CD4-positive, alpha-beta memory T cell (primary cell): ENCODE data around the gene BORCS6. TPM values are rescaled to one million over a fixed set of nuclear protein-coding genes. Genes with fewer than 3 reads are reported as not detected.

Experiments
- CTCF ChIA-PET: fragments of 350-600 bp; sonication (Branson Sonifier 250); formaldehyde crosslinking; loops from one replicate; lab custom pipeline; 2021; ENCODE audit warnings: inconsistent platforms; ENCODE audit not compliant: partially characterized antibody; lab: Charles Lee
- POLR2A ChIA-PET: fragments of 350-600 bp; sonication (Branson Sonifier 250); formaldehyde crosslinking; loops from one replicate; lab custom pipeline; 2021; ENCODE audit not compliant: partially characterized antibody; lab: Charles Lee
- DNase-seq, 5 donors: peaks; one replicate each; pipeline versions ENCODE4 v3.0.0 to v3.0.0-alpha.2; 2020 to 2022; ENCODE audit warnings: mixed read lengths in 1 of 5
- H3K27ac ChIP-seq: one replicate; pipeline ENCODE4 v1.7.0; 2013; ENCODE audit warnings: low read depth, low read length
- H3K27me3 ChIP-seq: 2 replicates; pipeline ENCODE4 v1.7.0; 2013; ENCODE audit warnings: mild to moderate bottlenecking, low read length, moderate library complexity; ENCODE audit not compliant: insufficient read depth
- H3K36me3 ChIP-seq: 2 replicates; pipeline ENCODE4 v1.7.0; 2013; ENCODE audit warnings: mild to moderate bottlenecking, low read length, moderate library complexity; ENCODE audit not compliant: insufficient read depth
- H3K4me1 ChIP-seq: 2 replicates; pipeline ENCODE4 v1.7.0; 2013; ENCODE audit warnings: mild to moderate bottlenecking, low read length, moderate library complexity; ENCODE audit not compliant: insufficient read depth
- H3K4me3 ChIP-seq, 2 donors: one replicate each; pipeline ENCODE4 v1.7.0; 2013; ENCODE audit warnings: low read length in 2 of 2, mild to moderate bottlenecking in 1 of 2
- H3K9me3 ChIP-seq, 2 donors: one replicate each; pipeline ENCODE4 v1.7.0; 2013; ENCODE audit warnings: low read length in 2 of 2, control low read depth in 1 of 2; ENCODE audit not compliant: control insufficient read depth in 1 of 2
- H3K27ac Mint-ChIP-seq, 7 donors: one replicate each; pipeline ENCODE4 v1.8.0; 2020 to 2021; ENCODE audit warnings: mixed read lengths in 7 of 7, mild to moderate bottlenecking in 6 of 7, inconsistent platforms in 3 of 7, moderate library complexity in 3 of 7
- H3K27me3 Mint-ChIP-seq, 2 donors: one replicate each; pipeline ENCODE4 v1.8.0; 2020 to 2021; ENCODE audit warnings: mixed read lengths in 2 of 2
- H3K36me3 Mint-ChIP-seq, 2 donors: one replicate each; pipeline ENCODE4 v1.8.0; 2020 to 2021; ENCODE audit warnings: mixed read lengths in 2 of 2, inconsistent platforms in 1 of 2, mild to moderate bottlenecking in 1 of 2
- H3K4me1 Mint-ChIP-seq, 4 donors: one replicate each; pipeline ENCODE4 v1.8.0; 2020 to 2021; ENCODE audit warnings: mixed read lengths in 4 of 4, mild to moderate bottlenecking in 1 of 4
- H3K4me3 Mint-ChIP-seq, 8 donors: one replicate each; pipeline ENCODE4 v1.8.0; 2020 to 2021; ENCODE audit warnings: mixed read lengths in 8 of 8, mild to moderate bottlenecking in 7 of 8, moderate library complexity in 6 of 8, inconsistent platforms in 3 of 8
- H3K9me3 Mint-ChIP-seq, 8 donors: one replicate each; pipeline ENCODE4 v1.8.0; 2020 to 2021; ENCODE audit warnings: mixed read lengths in 8 of 8, mild to moderate bottlenecking in 5 of 8, inconsistent platforms in 3 of 8, moderate library complexity in 1 of 8
- intact Hi-C: fragments of 100-400 bp; cut with micrococcal nuclease; formaldehyde crosslinking; loops from one replicate; pipeline ENCODE4 v1.15.1; 2023
- polyA plus RNA-seq, 2 donors: library from polyadenylated mRNA; unstranded; fragments of 300-500 nt; fragmentation: Illumina TruSeq; gene quantifications; one replicate each; pipeline ENCODE4 v1.2.3, GENCODE V29; 2021
- total RNA-seq, 2 experiments: library from RNA; stranded (reverse); gene quantifications; one replicate each; pipeline ENCODE4 v1.2.3, GENCODE V29; 2021

Gene BORCS6
- total and polyA plus RNA-seq, 4 experiments from 2014 or later = 13.3 to 21.9 (median 19.3) TPM

DNA sequence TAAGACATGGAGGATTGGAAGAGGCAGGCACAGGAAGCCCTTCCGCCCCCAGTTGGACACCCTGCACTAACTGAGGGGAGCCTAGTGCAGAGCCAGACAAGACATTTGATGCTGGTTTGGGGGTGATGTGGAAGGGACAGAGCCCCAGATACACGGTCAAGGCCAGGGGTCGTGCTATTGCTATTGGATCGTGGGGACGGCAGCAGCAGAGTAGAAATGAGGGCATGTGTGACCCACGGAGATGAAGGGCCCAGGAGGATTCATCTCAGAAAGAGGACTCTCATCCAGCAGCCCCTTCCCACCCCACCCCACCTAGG, 25.2 kb downstream of the BORCS6 start:
- H3K9me3 ChIP-seq = no peaks in the 10 kb centered on the region
- Mint-ChIP-seq H3K36me3 (peaks cover 19 to 33% of the 10 kb centered on the region in 2 donors), H3K27ac (peak overlapping the region; percentile 95 to 99 (median 98)), H3K9me3 (peaks cover 0 to 1% (median 0%) of the 10 kb centered on the region in 8 donors), H3K4me3 (peak overlapping the region; percentile 83 to 93 (median 88)), H3K4me1 (peaks cover 38 to 55% (median 45%) of the 10 kb centered on the region in 4 donors), H3K27me3 (no peaks in the 10 kb centered on the region)
- H3K27me3 ChIP-seq = no peaks in the 10 kb centered on the region
- DNase-seq = peak in 1 of 5 donors; percentile 19
- intact Hi-C loops = loop anchor here (1.0 kb wide), 2 partner anchors 9 to 22 kb away; no protein-coding TSS in a partner anchor
- H3K4me3 ChIP-seq = peak overlapping the region; percentile 50 to 56
- peaks cover 48% of the 10 kb centered on the region for H3K4me1 ChIP-seq
- CTCF ChIA-PET = interaction anchor here (1.2 to 1.9 kb wide), 5 partner anchors 9 to 136 kb away, joined by 4 to 8 read pairs (median 5); no protein-coding TSS in a partner anchor
- H3K36me3 ChIP-seq = peaks cover 19% of the 10 kb centered on the region
- POLR2A ChIA-PET = interaction anchor here (0.7 to 23.4 kb wide), 18 partner anchors 10 to 581 kb away, joined by 3 to 1074 read pairs (median 6); partner anchors contain the start of genes ALOXE3, BORCS6, CTC1 and HES7
- H3K27ac ChIP-seq = peak overlapping the region; percentile 100

- Histone ChIP-seq H3K27me3 (no peaks in the 10 kb centered on the region), H3K36me3 (peaks cover 25% of the 10 kb centered on the region), H3K9me3 (no peaks in the 10 kb centered on the region), H3K27ac (peak overlapping the region; percentile 100), H3K4me3 (peak overlapping the region; percentile 50 to 56), H3K4me1 (peaks cover 54% of the 10 kb centered on the region)
- Mint-ChIP-seq H3K27ac (peak overlapping the region; percentile 95 to 99 (median 98)), H3K27me3 (no peaks in the 10 kb centered on the region), H3K4me3 (peak overlapping the region; percentile 83 to 93 (median 88)), H3K4me1 (peaks cover 40 to 61% (median 49%) of the 10 kb centered on the region in 4 donors), H3K36me3 (peaks cover 19 to 36% of the 10 kb centered on the region in 2 donors), H3K9me3 (peaks cover 0 to 1% (median 0%) of the 10 kb centered on the region in 8 donors)
- ChIA-PET CTCF (interaction anchor here (0.7 to 1.9 kb wide), 6 partner anchors 9 to 137 kb away, joined by 4 to 8 read pairs (median 4); no protein-coding TSS in a partner anchor), POLR2A (interaction anchor here (0.7 to 23.4 kb wide), 21 partner anchors 10 to 581 kb away, joined by 3 to 1074 read pairs (median 6); partner anchors contain the start of genes ALOXE3, AURKB, BORCS6 and CTC1)
- intact Hi-C loops = loop anchor here (1.0 kb wide), 2 partner anchors 9 to 22 kb away; no protein-coding TSS in a partner anchor
- DNase-seq = peak; percentile 71 to 88 (median 75)
These were observed 25.8 kb downstream of the BORCS6 start for GRCh38 chr17:8163978-8164814.

GRCh38 chr17:8162997-8163977, 26.7 kb downstream of the BORCS6 start:
- peaks cover 0 to 1% (median 0%) of the 10 kb centered on the region in 8 donors for H3K9me3 Mint-ChIP-seq
- peaks cover 47 to 65% (median 54%) of the 10 kb centered on the region in 4 donors for H3K4me1 Mint-ChIP-seq
- H3K36me3 Mint-ChIP-seq = peaks cover 24 to 42% of the 10 kb centered on the region in 2 donors
- peaks cover 28% of the 10 kb centered on the region for H3K36me3 ChIP-seq
- intact Hi-C loops = no loop called here
- peak overlapping the region; percentile 100 for H3K27ac ChIP-seq
- CTCF ChIA-PET = interaction anchor here (0.7 to 2.4 kb wide), 7 partner anchors 10 to 138 kb away, joined by 4 to 8 read pairs (median 5); no protein-coding TSS in a partner anchor
- H3K4me3 ChIP-seq = peak overlapping the region; percentile 50 to 98
- peak overlapping the region; percentile 83 to 93 (median 90) for H3K4me3 Mint-ChIP-seq
- H3K27me3 ChIP-seq = no peaks in the 10 kb centered on the region
- peak in 2 of 5 donors; percentile 28 to 56 for DNase-seq
- POLR2A ChIA-PET = interaction anchor here (0.6 to 23.4 kb wide), 23 partner anchors 9 to 580 kb away, joined by 3 to 1074 read pairs (median 6); partner anchors contain the start of genes ALOXE3, AURKB, BORCS6 and CTC1
- H3K27ac Mint-ChIP-seq = peak overlapping the region; percentile 95 to 99 (median 98)
- H3K4me1 ChIP-seq = peaks cover 62% of the 10 kb centered on the region
- no peaks in the 10 kb centered on the region for H3K9me3 ChIP-seq
- no peaks in the 10 kb centered on the region for H3K27me3 Mint-ChIP-seq

GRCh38 chr17:8162233-8162996, 27.6 kb downstream of the BORCS6 start, which contains the start of gene VAMP2:
Gene VAMP2 (minus strand): TSS chr17:8162948. CDS start chr17:8162879, 69 bp downstream.
- CTCF ChIA-PET = interaction anchor here (1.1 to 2.4 kb wide), 4 partner anchors 14 to 138 kb away, joined by 5 to 8 read pairs (median 5); partner anchors contain the start of gene TMEM107
- Histone ChIP-seq H3K4me3 (peak within 1 kb of the TSS; percentile 80 to 98), H3K27ac (peak within 1 kb of the TSS; percentile 100), H3K4me1 (peaks cover 68% of the 10 kb centered on the region), H3K36me3 (peaks cover 30% of the 10 kb centered on the region), H3K9me3 (no peaks in the 10 kb centered on the region), H3K27me3 (no peaks in the 10 kb centered on the region)
- Mint-ChIP-seq H3K4me3 (peak within 1 kb of the TSS; percentile 91 to 93 (median 91)), H3K4me1 (peaks cover 47 to 66% (median 53%) of the 10 kb centered on the region in 4 donors), H3K27me3 (no peaks in the 10 kb centered on the region), H3K9me3 (peaks cover 0 to 1% (median 0%) of the 10 kb centered on the region in 8 donors), H3K27ac (peak within 1 kb of the TSS; percentile 95 to 99 (median 98)), H3K36me3 (peaks cover 24 to 42% of the 10 kb centered on the region in 2 donors)
- intact Hi-C loops = no loop called here
- peak; percentile 84 to 90 (median 89) for DNase-seq
- POLR2A ChIA-PET = interaction anchor here (1.1 to 23.4 kb wide), 10 partner anchors 8 to 133 kb away, joined by 3 to 1074 read pairs (median 38); partner anchors contain the start of genes BORCS6, CTC1, PER1 and PFAS

DNA sequence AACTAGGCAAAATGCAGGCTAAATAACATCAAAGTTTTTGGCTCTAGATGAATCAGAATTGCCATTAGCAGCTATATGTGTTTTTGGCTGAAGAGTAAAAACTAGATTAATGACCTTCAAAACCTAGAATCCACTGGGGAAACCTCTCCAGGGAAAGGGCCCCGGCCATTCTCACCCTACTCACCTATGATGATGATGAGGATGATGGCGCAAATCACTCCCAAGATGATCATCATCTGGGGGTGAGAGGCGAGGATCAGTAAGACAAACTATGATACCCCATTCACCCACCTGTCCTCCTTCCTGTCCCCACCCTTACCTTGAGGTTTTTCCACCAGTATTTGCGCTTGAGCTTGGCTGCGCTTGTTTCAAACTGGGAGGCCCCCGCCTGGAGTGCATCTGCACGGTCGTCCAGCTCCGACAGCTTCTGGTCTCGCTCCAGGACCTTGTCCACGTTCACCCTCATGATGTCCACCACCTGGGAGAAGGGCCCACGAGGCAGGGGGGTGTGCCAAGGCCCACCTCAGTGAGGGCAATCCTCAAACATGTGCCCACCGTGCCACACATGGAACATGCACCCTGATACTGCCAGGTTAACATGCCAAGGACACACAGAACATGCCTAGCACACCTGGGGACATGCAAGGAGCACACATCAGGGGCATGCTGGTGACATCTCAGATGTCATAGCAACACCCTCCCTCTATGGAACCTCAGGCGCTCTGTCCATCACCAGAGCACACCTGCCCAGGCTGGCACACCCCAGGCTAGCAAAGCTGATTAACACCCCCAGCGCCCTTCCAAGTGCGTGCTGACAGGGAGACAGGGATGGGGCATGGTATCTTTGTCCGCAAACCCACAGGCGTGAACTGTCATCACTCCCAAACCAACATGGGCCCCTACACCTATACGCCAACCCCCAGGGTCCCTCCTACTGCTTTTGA, 28.4 kb downstream of the BORCS6 start:
- H3K4me1 ChIP-seq = peaks cover 75% of the 10 kb centered on the region
- peaks cover 30% of the 10 kb centered on the region for H3K36me3 ChIP-seq
- no peaks in the 10 kb centered on the region for H3K27me3 Mint-ChIP-seq
- peak overlapping the region; percentile 80 to 98 for H3K4me3 ChIP-seq
- H3K27me3 ChIP-seq = no peaks in the 10 kb centered on the region
- ChIA-PET CTCF (interaction anchor here (0.6 to 6.1 kb wide), 9 partner anchors 12 to 139 kb away, joined by 3 to 38 read pairs (median 5); partner anchors contain the start of genes ALOXE3 and TMEM107), POLR2A (interaction anchor here (0.9 to 23.4 kb wide), 13 partner anchors 7 to 134 kb away, joined by 3 to 1074 read pairs (median 34); partner anchors contain the start of genes ALOXE3, BORCS6, CTC1 and HES7)
- H3K27ac Mint-ChIP-seq = peak overlapping the region; percentile 93 to 98 (median 96)
- H3K9me3 Mint-ChIP-seq = peaks cover 0 to 1% (median 0%) of the 10 kb centered on the region in 8 donors
- DNase-seq = peak in 3 of 5 donors; percentile 20 to 57 (median 31)
- intact Hi-C loops = no loop called here
- H3K4me3 Mint-ChIP-seq = peak overlapping the region; percentile 91 to 93 (median 91)
- peaks cover 44 to 64% (median 53%) of the 10 kb centered on the region in 4 donors for H3K4me1 Mint-ChIP-seq
- peak overlapping the region; percentile 100 for H3K27ac ChIP-seq
- H3K9me3 ChIP-seq = no peaks in the 10 kb centered on the region
- H3K36me3 Mint-ChIP-seq = peaks cover 24 to 42% of the 10 kb centered on the region in 2 donors
